Stimulated activated CD4-positive, alpha-beta T cell treated with anti-CD3 and anti-CD28 coated beads, Interleukin-12 subunit alpha, Interleukin-12 subunit beta, amount 100 ng/mL, for 4 hours (primary cell): ENCODE results near the gene TRAF7.

Source experiments
- DNase-seq: peaks from one replicate; pipeline ENCODE4 v3.0.0-alpha.2; 2020

Gene TRAF7

DNA sequence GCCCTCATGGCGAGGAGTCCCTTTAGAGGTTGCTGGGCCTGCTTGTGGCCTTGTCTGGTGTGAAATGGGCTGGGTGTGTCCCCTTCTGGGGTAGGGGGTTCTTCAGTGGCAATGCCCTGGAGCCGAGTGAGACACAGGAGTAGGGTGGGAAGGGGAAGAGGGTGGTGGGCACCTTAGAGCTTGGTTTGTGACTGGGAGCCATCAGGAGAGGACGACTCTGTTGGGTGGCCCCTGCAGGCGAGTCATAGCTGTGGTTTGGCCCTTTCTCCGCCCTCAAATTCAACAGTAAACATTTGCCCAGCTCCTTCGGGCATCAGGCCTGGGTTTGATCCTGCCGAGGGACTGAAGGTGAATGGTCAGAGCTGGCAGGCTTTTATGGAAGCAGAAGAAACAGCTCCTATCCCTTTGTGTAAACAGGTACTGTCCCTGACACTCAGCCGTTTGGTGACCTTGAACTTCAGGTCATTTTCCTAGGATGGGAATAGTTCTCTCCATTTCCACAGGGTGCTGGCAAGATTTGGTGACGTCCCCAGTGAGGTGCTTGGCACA is 70.7 kb downstream of the TRAF7 start:
- no peak for DNase-seq

DNA sequence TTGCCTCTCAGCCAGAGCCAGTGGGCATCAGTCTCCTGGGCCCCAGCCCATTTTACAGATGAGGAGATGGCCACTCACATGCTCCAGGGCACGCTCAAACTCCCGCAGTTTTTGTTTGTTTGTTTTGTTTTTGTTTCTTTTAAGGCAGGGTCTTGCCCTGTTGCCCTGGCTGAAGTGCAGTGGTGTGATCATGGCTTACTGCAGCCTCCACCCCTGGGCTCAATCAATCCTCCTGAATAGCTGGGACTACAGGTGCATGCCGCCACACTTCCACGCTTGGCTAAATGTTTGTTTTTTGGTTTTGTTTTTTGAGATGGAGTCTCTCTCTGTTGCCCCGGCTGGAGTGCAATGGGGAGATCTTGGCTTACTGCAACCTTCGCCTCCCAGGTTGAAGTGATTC is 71.3 kb downstream of the TRAF7 start:
- no peak for DNase-seq
